HG03060 (cell line): ENCODE results near the gene DACT2.
"Not testable (repeated sequence)": the region's sequence is repeated elsewhere in the genome, so short reads cannot be mapped to it uniquely, and the experiment has no call there.

Source experiments
- ATAC-seq: cut with Tn5 transposase; IDR thresholded peaks from one replicate; pipeline ENCODE4 v1.9.1; 2021; ENCODE audit warnings: low read depth, moderate number of reproducible peaks; ENCODE audit not compliant: unreplicated experiment

Gene DACT2

DNA sequence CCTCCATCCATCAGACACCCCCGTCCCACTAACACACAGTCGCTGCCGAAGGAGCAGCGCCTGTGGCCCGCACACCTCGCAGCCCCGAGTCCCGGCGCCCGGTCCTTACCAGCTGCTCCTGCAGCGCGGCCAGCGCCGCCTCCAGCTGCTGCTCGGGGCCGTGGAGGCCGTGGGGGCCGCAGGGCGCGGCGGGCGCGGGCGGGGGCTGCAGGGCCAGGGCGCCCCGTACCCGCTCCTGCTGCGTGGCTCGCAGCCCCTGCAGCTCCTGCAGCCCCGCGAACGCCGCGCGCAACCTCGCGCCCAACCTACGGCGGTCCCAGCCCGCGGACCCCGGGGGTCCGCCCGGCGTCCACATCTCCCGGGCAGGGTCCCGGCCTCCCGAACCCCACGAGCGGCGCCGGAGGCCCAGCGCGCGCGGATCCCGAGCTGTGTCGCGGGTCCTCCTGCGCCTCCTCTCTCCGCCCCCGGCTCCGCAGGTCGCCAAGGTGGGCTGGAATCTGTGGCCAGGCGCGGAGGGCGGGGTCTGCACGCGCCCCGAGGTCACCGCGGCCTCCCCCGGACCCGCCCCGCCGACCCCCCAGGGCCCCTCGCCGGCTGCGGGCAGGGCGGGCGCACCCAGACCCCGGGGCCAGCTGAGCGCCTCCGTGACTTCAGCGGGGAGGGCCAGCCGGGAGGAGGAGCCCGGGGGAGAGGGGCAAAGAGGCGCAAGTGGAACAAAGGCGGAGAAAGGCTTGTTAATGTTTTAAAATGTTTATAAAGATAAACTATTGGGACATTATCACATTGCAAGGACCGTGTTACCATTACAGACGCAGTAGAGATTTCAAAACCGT, at the start of gene DACT2:
DACT2 (minus strand) TSS at position 499 of the 833 bp plus-strand sequence; CDS start at position 355, 144 bp downstream.
- no peak for ATAC-seq

DNA sequence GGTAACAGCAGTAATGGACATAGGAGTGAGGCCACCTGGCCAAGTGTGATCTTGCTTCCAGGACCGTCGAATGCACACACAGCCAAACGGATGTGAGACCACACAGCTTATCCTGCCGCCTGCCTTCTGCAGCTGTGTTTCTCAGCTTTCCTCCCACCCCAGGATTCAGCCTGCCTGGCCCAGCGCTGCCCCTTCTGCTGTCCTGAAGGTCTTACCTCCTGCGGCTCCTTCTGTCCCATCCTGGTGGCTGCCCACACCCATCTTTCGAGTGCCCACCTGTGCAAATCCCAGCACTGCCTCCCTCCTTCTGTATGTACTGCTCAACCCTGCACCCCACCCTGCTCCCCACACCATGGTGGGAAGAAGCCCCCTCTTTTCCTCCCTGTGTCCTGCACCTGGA, 49.4 kb upstream of the DACT2 start:
- ATAC-seq, result no peak

GRCh38 chr6:168368066-168368820, 48.7 kb upstream of the DACT2 start:
- no peak for ATAC-seq

- ATAC-seq, result no peak
These were observed 47.7 kb upstream of the DACT2 start for GRCh38 chr6:168367285-168367751.

DNA sequence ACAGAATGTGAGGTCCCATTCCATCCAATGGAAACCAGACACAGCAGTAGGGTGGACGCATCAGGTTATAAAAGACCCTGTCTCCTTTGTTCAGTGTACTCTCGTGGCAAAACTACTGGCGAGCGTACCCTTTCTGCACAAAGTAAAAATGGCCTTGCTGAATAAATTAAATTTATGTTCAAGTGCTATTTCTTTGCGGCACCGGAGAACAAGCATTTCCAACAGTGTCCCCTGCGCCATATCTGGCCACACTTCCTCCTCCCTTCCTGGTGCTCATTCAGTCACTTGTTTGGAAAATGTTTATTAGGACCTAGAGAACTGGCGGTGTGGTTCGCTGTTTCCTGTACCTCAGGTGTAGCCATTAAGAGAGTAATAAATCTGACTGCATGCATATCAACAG, 46.9 kb upstream of the DACT2 start:
- no peak for ATAC-seq

DNA sequence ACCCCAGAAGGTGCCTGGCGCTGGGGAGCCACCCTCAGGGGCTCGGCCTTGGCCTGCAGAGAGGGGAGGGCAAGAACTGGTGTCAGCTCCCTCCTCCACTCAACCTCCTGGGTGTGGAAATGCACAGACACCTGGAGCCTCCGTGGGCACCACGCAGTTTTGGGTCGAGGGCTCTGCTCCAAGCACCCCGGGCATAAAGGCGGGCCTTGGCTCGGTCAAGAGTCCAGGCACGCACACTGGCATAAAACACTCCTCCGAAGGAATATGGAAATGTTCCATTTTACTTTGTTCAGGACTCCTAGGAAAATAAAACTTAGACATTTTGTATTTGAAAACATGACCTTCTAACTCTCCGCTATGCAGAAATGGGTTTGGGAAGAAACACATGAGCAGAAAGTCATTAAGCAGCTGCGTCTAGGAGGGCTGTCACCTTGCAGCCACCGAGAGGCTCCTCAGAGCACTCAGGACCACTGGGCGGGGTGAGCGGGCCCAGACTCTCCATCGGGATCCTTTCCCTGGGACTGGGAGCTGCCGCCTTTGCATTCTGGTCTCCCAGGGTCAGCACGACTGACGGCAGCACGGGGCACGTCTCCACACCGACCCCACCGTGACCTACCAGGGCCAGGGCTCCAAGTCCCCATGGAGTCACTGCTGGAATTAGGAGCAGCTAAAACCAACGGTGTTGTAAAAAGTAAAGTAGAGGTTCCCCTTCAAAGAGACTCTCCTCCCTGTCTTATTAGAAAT, 46.0 kb upstream of the DACT2 start:
- ATAC-seq, result no peak

DNA sequence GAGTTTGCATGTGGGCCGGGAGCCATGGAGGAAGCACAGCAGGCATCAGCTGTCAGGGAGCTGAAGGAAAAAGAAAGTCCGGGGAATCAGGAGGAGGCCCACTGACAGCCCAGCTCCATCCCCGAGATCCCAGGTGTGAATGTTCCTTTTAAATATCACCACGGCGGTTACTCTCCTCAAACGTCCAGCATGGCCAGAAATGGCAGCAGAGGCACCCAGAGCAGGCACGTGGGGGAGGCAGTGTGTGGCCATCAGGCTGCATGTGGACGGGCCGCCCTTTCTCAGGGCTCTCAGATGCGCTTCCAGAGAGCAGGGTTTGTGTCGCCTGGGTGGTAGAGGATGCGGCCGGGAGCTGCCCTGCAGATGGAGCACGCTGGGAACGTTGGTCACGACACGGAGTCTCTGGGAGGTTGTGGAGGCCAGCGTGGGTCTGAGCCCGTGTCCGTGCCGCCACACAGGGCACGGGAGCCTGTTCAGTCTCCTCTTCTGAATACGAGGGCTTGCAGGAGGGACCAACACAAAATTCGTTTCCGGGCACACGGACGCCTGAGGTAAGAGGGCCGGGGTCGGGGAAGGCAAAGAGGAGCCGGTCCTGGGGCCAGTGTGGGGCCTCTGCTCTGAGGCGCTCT, 45.3 kb upstream of the DACT2 start:
- ATAC-seq, result no peak

DNA sequence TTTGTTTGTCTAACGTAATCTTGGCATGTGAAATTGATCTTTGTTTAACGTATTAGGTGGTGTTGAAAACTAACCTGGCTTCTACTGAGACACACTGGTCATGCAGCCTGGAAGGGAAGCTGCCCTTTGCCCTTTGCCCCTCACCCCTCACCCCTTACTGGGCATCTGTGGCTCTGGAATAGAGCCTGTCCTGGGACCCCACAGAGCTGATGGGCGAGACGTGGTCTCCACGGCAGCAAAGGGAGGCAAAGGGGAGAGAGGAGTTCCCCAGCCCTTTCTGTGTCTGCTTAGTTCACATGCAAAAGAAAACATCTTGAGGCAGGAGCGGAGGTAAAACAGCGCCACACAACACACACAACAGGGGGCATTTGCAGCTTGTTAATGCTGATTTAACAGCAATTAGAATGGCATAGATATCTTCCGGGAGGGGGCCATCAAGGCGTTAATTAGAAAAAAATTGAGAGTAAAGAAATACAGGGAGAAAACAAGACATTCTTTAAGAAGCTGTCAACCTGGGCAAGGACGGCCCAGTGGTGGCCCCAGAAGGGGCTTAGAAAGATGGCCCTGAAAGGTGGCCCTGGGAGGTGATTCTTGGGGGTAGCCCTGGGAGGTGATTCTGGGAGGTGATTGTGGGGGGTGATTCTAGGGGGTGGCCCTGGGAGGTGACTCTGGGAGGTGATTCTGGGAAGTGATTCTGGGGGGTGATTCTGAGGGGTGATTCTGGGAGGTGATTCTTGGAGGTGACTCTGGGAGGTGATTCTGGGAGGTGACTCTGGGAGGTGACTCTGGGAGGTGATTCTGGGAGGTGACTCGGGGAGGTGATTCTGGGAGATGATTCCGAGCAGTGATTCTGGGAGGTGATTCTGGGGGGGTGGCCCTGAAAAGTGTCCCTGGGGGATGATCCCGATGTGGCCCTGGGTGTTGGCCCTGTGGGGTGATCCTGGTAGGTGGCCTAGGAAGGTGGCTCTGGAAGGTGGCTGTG, 44.5 kb upstream of the DACT2 start:
- ATAC-seq, result no peak

DNA sequence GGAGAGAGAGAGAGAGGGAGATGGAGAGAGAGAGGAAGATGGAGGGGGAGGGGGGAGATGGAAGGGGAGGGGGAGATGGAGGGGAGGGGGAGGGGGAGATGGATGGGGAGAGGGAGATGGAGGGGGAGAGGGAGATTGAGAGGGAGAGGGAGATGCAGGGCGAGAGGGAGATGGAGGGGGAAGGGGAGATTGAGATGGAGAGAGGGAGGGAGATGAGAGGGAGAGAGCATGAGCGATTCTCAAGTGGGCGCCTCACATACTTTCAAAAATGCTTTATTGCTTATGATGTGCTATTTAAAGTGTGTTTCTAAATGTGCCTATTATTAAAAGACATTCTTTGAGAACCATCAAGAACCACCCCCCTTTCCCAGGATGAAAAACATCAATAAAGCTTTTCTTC, 43.7 kb upstream of the DACT2 start:
- ATAC-seq, result no peak

DNA sequence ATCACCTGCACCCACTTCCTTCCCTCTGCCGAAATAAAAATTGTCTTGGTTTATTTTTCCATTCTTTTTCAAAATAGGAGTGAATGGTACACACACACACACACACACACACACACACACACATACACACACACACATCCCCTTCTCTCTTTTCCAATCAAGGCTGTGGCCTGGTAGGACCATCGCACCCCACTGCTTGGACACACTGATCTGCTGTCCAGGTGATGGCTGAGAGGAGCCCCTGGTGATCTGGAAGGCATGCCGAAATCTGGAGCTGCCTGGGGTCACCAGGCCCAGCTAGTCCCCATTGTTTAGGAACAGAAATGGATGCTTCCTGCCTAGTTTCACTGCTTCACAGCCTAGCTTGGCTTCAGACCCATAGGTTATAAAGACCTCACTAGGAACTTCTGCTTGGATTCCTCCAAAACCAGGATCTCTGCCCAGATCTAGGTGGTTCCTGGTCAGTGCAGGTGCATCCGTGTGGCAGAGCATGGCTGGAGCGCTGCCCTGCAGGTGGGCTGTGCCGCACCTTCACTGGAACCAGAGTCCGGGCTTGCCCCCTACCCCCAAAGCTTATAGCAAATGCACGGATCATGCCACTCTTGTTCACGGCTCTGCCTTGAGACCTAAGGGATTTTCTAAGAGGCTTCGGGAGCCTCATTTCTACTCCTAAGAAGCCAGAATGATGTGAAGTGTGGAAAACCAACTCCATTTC, 42.9 kb upstream of the DACT2 start:
- no peak for ATAC-seq

GRCh38 chr6:168361766-168362165, 42.2 kb upstream of the DACT2 start:
- ATAC-seq, result no peak

DNA sequence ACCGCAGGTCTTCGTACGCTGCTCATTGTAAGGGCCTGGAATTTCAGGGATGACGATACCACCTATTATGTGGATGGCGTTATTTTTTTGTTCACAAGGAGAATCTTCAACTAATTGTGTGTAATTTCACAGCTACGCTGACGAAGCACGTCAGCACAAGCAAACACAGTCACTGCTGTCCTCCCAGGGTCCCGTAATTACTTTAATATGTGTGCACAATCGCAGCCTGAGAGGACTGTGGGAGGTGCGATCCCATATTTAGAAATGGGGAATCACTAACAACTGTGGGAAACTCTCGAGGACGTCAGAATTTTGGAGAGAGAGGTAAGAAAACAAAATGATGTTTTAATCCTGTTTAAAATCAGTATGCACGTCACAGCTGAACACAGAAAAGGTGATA, 40.2 kb upstream of the DACT2 start:
- ATAC-seq, result no peak

DNA sequence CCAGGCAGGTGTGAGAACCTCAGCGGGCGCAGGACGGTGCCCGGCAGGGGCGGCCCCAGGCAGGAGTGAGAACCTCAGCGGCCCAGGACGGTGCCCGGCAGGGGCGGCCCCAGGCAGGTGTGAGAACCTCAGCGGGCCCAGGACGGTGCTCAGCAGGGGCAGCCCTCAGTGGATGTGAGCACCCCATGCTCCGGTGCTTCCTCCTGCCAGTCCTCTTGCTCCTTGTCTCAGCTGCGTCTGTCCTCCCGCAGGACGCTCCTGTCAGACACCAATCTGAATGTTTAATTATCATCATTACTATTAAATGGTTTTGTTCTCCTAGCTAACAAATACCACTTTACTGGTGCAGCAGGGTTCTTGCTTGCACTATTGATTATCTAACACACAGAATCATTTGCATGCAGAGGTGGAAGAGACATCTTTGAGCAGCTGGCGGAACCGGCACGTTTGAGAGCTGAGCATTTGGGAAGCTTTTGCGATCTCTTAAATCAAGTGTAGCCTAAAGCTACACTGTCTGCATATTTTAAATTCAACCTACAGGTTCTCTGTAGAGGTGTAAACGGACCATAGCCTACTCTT, 39.4 kb upstream of the DACT2 start:
- no peak for ATAC-seq

DNA sequence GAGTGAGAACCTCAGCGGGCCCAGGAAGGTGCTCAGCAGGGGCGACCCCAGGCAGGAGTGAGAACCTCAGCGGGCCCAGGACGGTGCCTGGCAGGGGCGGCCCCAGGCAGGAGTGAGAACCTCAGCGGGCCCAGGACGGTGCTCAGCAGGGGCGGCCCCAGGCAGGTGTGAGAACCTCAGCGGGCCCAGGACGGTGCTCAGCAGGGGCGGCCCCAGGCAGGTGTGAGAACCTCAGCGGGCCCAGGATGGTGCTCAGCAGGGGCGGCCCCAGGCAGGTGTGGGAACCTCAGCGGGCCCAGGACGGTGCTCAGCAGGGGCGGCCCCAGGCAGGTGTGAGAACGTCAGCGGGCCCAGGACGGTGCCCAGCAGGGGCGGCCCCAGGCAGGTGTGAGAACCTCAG, 37.3 kb upstream of the DACT2 start:
- not testable (repeated sequence) for ATAC-seq

DNA sequence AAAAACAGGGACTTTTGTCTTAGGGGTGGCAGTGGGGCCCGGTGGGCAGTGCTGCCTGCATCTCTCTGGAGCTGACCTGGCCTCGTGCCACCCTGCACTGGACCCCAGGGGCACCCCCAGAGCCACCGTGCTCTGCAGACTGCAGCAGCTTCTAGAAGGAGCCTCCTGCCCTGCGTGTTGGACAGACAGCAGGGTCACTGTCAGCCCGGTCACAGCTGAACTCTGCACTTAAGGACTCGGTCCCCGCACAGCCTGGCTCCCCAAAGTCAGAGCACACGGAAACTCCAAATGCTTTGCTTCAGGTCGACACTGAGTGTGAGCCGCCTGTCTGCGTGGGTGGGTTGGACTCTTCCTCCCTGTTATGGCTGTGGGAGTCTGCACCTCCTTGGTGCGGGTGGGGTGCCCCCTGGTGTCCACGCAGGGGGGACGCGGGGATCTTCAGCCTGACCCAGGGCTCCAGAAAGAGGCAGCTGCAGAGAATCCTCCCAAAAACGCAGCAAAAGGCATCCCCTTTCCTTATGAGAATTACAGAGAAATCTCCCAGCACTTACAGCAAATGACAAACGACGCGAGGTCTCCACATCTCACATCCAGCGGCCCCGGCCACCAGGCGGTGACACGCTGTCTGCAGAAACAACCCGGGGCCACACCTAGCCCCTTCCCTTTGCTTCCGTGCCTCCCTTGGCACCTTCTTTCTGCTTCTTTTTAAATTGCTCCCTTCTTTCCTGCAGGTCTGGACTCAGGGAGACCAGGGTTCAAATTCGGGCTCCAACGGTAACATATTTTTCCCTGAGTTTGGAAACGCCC, 36.3 kb upstream of the DACT2 start:
- no peak for ATAC-seq

- ATAC-seq, result no peak
These were observed 34.8 kb upstream of the DACT2 start for GRCh38 chr6:168354338-168354737.

DNA sequence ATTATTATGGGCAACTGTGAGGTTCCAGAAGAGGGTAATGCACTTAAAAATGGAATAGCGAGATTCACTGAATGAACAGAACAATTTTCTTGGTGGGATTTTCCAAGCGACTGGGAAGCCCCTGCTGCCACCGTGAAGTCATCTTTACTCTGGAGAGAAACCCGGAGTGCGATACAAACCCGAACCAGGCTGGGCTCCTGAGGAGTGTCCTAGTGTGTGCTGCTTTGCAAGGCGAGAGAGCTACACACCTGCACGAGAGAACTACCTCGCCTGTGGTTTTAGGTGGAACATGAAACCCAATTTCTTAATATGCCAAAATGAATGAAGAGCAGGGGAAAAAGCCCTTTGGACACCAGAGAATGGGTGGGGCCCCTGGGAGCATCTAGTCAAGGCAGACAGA, 33.5 kb upstream of the DACT2 start:
- no peak for ATAC-seq

GRCh38 chr6:168352096-168352495, 32.5 kb upstream of the DACT2 start:
- ATAC-seq, result no peak
